HG02981 (cell line): Measurements from ENCODE around the gene ASAP2.

Experiments
- ATAC-seq: cut with Tn5 transposase; IDR thresholded peaks from one replicate; pipeline ENCODE4 v1.9.1; 2021; ENCODE audit warnings: mild to moderate bottlenecking, moderate library complexity; ENCODE audit not compliant: unreplicated experiment

Gene ASAP2

DNA sequence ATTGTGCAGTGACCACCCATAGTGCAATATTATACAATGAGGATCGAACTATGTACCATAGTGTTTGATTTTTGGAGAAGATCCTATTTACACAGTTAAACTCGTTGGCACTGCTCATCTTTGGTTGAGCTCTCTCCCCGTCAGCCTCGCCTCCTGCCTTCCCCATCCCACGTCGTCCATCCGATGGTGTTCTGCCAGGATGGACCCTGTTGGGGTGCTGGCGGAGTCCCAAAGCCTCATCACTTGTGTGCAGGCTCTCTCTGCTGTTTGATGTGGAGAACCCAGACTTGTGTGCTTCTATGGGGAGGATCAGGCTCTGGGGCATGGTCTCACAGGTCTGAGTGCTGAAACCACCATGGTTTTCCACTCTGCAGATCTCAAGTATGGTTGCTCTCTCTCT, 131.3 kb downstream of the ASAP2 start:
- ATAC-seq = no peak

GRCh38 chr2:9341337-9341887, 134.8 kb downstream of the ASAP2 start:
- no peak for ATAC-seq

DNA sequence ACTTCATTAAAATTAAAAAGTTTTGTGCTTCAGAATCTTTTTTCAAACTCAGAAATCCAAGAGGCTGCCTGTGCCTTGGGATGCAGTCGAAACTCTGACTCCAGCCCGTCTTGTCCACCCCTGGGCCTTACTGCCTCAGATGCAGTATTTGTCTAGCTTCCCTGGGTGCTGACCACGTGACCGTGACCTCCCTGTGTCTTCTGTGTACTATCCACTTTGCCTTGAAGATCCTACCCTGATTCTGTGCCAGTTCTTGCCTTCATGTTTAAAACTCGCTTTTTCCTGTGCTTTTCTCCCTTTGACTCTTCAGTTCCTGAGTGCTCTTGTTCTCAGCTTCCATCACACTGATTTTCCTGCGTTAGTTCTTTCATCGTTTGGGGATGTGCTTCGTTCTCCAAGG, 136.0 kb downstream of the ASAP2 start:
- ATAC-seq = no peak

GRCh38 chr2:9343524-9343923, 136.9 kb downstream of the ASAP2 start:
- no peak for ATAC-seq

- no peak for ATAC-seq
Measured at GRCh38 chr2:9344434-9344833, 137.8 kb downstream of the ASAP2 start.

- ATAC-seq = no peak
Measured at GRCh38 chr2:9345343-9345742, 138.7 kb downstream of the ASAP2 start.

GRCh38 chr2:9345997-9346396, 139.4 kb downstream of the ASAP2 start:
- ATAC-seq = no peak

- no peak for ATAC-seq
Measured at GRCh38 chr2:9346885-9347284, 140.3 kb downstream of the ASAP2 start.

- no peak for ATAC-seq
Measured at GRCh38 chr2:9347411-9347881, 140.8 kb downstream of the ASAP2 start.

GRCh38 chr2:9354318-9354717, 147.7 kb downstream of the ASAP2 start:
- no peak for ATAC-seq

GRCh38 chr2:9355270-9355669, 148.7 kb downstream of the ASAP2 start:
- no peak for ATAC-seq

DNA sequence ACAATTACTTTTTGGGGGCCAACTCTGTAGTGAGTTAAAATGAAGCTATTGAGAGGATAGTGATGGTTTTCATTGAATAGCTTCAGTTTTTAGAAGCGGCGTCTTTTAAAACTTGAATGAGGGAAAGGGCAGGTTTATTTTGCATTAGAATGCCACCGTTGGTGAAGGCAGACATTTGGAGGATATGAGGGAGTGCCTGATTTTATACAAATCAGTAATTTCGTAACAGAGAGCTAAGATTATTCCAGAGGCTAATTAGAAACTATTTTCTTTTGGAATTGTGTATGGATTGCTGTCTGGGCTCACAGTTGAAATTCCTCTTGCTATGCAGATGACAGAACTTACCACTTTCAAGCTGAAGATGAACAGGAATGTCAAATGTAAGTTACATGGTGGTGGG, 149.1 kb downstream of the ASAP2 start:
- ATAC-seq = no peak

DNA sequence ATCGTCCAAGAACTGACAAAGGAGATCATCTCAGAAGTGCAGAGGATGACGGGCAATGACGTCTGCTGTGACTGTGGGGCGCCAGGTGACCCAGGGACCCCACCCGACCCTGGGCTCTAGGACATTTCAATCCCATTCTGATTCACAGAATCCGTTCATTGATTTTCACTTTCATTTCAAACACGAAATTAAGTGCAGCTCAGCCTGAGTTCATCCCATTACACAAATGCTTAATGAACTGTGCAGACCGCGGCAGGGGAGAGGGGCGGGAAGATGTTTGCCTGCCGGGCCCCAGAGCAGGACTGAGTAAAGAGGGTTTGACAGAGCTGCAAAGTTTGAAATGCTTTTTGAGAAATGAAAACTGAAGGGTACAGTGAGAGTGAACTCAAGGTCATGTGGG, 149.6 kb downstream of the ASAP2 start:
- no peak for ATAC-seq

GRCh38 chr2:9358846-9359245, 152.2 kb downstream of the ASAP2 start:
- no peak for ATAC-seq

GRCh38 chr2:9359463-9359862, 152.9 kb downstream of the ASAP2 start:
- ATAC-seq = no peak

GRCh38 chr2:9360110-9360509, 153.5 kb downstream of the ASAP2 start:
- no peak for ATAC-seq

GRCh38 chr2:9360701-9361100, 154.1 kb downstream of the ASAP2 start:
- no peak for ATAC-seq

DNA sequence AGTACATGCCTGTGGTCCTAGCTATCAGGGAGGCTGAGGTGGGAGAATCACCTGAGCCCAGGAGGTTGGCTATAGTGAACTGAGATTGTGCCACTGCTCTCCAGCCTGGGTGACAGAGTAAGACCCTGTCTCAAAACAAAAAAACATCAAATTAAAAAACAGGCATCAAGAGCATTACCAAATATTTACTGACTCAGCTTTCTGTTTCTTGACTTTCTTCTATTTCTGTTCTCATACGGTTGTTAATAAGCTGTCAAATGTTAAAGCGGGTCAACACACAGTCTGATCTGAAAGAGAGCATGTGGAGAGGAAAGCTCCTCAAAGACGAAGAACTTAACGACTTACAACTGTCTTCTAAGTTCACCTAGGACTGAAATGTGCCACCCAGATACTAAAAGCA, 157.8 kb downstream of the ASAP2 start:
- ATAC-seq = no peak

- ATAC-seq = no peak
Measured at GRCh38 chr2:9364791-9365497, 158.3 kb downstream of the ASAP2 start.

DNA sequence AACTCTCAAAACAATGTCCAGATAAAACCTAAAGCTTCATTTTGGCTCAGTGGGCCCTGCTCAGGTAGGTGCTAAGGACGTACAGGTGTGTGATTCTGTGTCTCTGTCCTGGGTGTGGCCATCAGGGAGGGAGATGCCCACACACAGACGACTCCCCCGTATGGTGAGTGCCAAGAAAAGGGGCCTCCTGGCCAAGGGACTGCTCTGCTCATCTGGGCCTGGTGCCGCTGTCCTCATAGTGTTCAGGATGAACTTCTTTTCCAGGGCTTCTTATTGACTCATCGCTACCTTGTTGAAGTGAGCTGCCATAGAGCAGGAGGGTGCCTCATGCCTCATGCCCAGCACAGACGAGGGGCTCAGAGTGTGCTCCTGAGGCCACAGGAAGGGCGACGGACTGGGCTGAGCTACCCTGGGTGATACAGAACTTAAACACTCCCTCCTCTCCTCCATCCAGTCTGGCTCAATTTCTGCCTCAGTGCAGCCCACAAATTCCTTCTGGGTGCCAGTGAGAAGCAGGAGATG, 158.9 kb downstream of the ASAP2 start:
- no peak for ATAC-seq

DNA sequence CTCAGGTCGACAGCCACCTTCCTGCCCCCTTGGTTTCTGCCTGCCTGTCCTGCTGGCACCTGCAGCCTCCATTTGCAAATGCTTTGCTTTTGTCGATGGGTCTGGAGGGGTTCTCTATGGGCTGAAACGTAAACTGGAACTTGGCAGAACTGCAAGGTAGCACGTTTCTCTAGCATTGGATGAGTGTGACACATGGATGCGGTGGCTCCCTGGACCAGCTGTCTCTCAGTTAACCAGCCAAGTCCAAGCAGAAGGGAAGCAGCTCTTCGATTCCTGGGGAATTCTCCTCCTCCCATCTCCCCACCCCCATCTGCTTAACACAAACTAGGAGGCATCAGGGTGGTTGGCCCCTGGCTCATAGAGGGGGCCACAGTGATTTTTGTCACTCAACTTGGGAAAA, 159.4 kb downstream of the ASAP2 start:
- no peak for ATAC-seq

- no peak for ATAC-seq
Measured at GRCh38 chr2:9370746-9371145, 164.1 kb downstream of the ASAP2 start.

DNA sequence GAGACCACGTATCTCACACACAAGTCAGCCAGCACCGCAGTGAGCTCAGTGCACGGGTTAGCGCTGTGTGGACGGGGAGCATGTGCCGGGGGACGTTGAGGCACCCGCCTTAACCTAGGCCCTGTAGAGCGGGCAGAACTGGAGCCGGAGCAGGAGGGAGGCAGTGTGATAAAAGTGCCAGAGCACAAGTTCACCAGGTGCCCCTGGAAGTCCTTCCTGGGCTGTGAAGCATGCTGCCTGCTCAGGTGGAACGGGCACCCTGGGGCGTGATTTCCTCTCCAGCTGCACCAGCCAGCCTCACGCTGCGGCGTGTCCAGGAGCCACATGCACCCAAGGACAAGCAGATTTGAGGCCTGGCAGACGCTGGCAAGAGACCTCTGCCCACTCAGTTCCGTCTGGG, 166.4 kb downstream of the ASAP2 start:
- ATAC-seq = no peak
